ENCODE data around the gene NELL1. TPM values are rescaled to one million over a fixed set of nuclear protein-coding genes. Genes with fewer than 3 reads are reported as not detected.

NELL1 gene
- total and polyA plus RNA-seq, 2 donors (not counting 3 experiments of a cell fraction or from before 2014, with no cell fraction given) = not detected

- Histone ChIP-seq H2AFZ (ENCODE audit: low read depth, low read length) (no peak overlapping the region), H3K9me1 (replicated peaks; ENCODE audit: control insufficient read depth, extremely low read depth, insufficient read depth, low read length) (no peaks in the 10 kb centered on the region), H3K4me3 (replicated peaks in 1 of 3; ENCODE audit: insufficient read depth in 1 of 3, low read depth in 1 of 3, low read length in 3 of 3) (no peak overlapping the region), H3K4me2 (ENCODE audit: insufficient read depth, low read length) (no peak overlapping the region), H3K4me1 (ENCODE audit: control insufficient read depth, extremely low read depth, insufficient read depth, low read length) (no peaks in the 10 kb centered on the region), H3K27ac (ENCODE audit: insufficient read depth, low read depth, low read length) (no peak overlapping the region), H3K27me3 (ENCODE audit: control insufficient read depth in 2 of 2, insufficient read depth in 2 of 2, low read length in 2 of 2) (no peaks in the 10 kb centered on the region), H3K9ac (replicated peaks; ENCODE audit: extremely low read depth, insufficient read depth, low read length) (no peak overlapping the region), H3K36me3 (ENCODE audit: control insufficient read depth in 2 of 2, extremely low read depth in 1 of 2, insufficient read depth in 2 of 2, low read length in 2 of 2) (no peaks in the 10 kb centered on the region), H3K9me3 (replicated peaks; ENCODE audit: control insufficient read depth, insufficient read depth, low read length) (no peaks in the 10 kb centered on the region), H3K79me2 (ENCODE audit: control insufficient read depth, insufficient read depth, low read length) (no peaks in the 10 kb centered on the region), H4K20me1 (replicated peaks; ENCODE audit: control insufficient read depth, extremely low read depth, insufficient read depth, low read length) (no peaks in the 10 kb centered on the region)
- no TSS peak for BruUV-seq (replicated peaks)
- DNase-seq (ENCODE audit: low read depth, low spot score) (no peak), FAIRE-seq (no peak)
- intact Hi-C loops (cut with micrococcal nuclease) (no loop called here), dilution Hi-C loops (cut with MboI; ENCODE audit: extremely low pct_ligation_motif_present, low sequenced_read_pairs) (no loop called here)
- POLR2A ChIA-PET = no interaction called here
- TF ChIP-seq EZH2 (IDR thresholded peaks at IDR 0.05; ENCODE audit: borderline replicate concordance, low read depth, low read length, severe bottlenecking) (no peak), MYC (IDR thresholded peaks at IDR 0.05; ENCODE audit: low read depth, low read length) (no peak), MAX (IDR thresholded peaks at IDR 0.05; ENCODE audit: insufficient read depth, insufficient read length) (no peak), GATA2 (IDR thresholded peaks at IDR 0.05; ENCODE audit: insufficient read depth, insufficient read length, low read depth, low read length) (no peak), POLR2A (IDR thresholded peaks at IDR 0.05; ENCODE audit: low read depth, low read length) (no peak)
- CTCF ChIA-PET = no interaction called here
Observed at GRCh38 chr11:21390430-21390829, 721.0 kb downstream of the NELL1 start.

DNA sequence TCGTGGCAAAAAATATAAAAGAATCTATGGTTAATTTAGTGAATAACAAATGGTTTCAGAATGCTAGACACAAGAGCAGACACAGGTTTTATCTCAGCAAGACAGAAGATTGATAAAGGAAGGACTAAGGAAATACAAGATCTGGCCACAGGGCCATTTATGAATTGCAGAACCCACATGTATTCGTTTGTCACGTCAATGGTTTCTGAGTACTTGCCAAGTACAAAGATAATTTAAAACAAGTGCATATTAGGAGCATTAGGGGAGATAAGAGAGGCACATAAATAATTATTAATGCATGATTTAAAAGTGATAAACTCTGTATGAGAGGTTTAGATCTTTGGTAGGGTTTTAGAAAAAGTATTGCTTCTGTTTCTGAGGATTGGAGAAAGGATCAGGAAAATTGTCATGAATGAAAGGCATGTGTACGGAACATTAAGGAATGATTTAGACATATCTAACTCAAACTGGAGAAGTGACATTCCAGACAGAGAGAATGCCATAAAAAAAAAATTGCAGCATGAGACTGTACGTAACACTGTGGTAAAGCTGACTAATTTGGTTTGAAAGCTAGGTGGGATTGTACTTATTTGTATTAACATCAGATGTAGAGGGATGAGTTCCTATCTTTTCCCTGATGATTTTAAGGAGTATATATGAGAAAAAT is 727.1 kb downstream of the NELL1 start:
- no peaks in the 10 kb centered on the region for H3K36me3 ChIP-seq (ENCODE audit: control insufficient read depth in 2 of 2, extremely low read depth in 1 of 2, insufficient read depth in 2 of 2, low read length in 2 of 2)
- intact Hi-C loops (cut with micrococcal nuclease) = no loop called here
- no TSS peak for BruUV-seq (replicated peaks)

More for the DNA sequence above, 727.1 kb downstream of the NELL1 start:
- CTCF ChIA-PET = no interaction called here
- no peak overlapping the region for H3K4me2 ChIP-seq (ENCODE audit: insufficient read depth, low read length)
- no peaks in the 10 kb centered on the region for H4K20me1 ChIP-seq (replicated peaks; ENCODE audit: control insufficient read depth, extremely low read depth, insufficient read depth, low read length)
- no peak overlapping the region for H3K4me3 ChIP-seq (replicated peaks in 1 of 3; ENCODE audit: insufficient read depth in 1 of 3, low read depth in 1 of 3, low read length in 3 of 3)
- no peaks in the 10 kb centered on the region for H3K9me1 ChIP-seq (replicated peaks; ENCODE audit: control insufficient read depth, extremely low read depth, insufficient read depth, low read length)
- dilution Hi-C loops (cut with MboI; ENCODE audit: extremely low pct_ligation_motif_present, low sequenced_read_pairs) = no loop called here
- POLR2A ChIA-PET = no interaction called here
- H3K4me1 ChIP-seq (ENCODE audit: control insufficient read depth, extremely low read depth, insufficient read depth, low read length) = no peaks in the 10 kb centered on the region
- TF ChIP-seq MAX (IDR thresholded peaks at IDR 0.05; ENCODE audit: insufficient read depth, insufficient read length) = no peak
- no peak for TF ChIP-seq GATA2 (IDR thresholded peaks at IDR 0.05; ENCODE audit: insufficient read depth, insufficient read length, low read depth, low read length)
- TF ChIP-seq MYC (IDR thresholded peaks at IDR 0.05; ENCODE audit: low read depth, low read length) = no peak
- TF ChIP-seq POLR2AphosphoS5 (IDR thresholded peaks at IDR 0.05; ENCODE audit: insufficient read depth, low read depth, low read length) = no peak
- TF ChIP-seq FOS (IDR thresholded peaks at IDR 0.05; ENCODE audit: borderline replicate concordance, insufficient read depth, low read length) = no peak
- no peak for TF ChIP-seq POLR2A (IDR thresholded peaks at IDR 0.05; ENCODE audit: low read depth, low read length)
- no peak for TF ChIP-seq CTCF (IDR thresholded peaks at IDR 0.05; ENCODE audit: extremely low read depth in 1 of 2, insufficient read depth in 1 of 2, low read depth in 1 of 2, low read length in 2 of 2)
- TF ChIP-seq JUN (IDR thresholded peaks at IDR 0.05; ENCODE audit: borderline replicate concordance, insufficient read depth, insufficient read length, low read depth) = no peak
- TF ChIP-seq EZH2 (IDR thresholded peaks at IDR 0.05; ENCODE audit: borderline replicate concordance, low read depth, low read length, severe bottlenecking) = no peak
- H3K79me2 ChIP-seq (ENCODE audit: control insufficient read depth, insufficient read depth, low read length) = no peaks in the 10 kb centered on the region
- no peaks in the 10 kb centered on the region for H3K9me3 ChIP-seq (replicated peaks; ENCODE audit: control insufficient read depth, insufficient read depth, low read length)
- no peaks in the 10 kb centered on the region for H3K27me3 ChIP-seq (ENCODE audit: control insufficient read depth in 2 of 2, insufficient read depth in 2 of 2, low read length in 2 of 2)
- no peak overlapping the region for H3K9ac ChIP-seq (replicated peaks; ENCODE audit: extremely low read depth, insufficient read depth, low read length)
- no peak for FAIRE-seq
- no peak for DNase-seq (ENCODE audit: low read depth, low spot score)
- no peak overlapping the region for H3K27ac ChIP-seq (ENCODE audit: insufficient read depth, low read depth, low read length)
- no peak overlapping the region for H2AFZ ChIP-seq (ENCODE audit: low read depth, low read length)

Data from endothelial cell of umbilical vein (primary cell).